Psoas muscle (tissue), 8 donors: ENCODE data around the gene CACNG1. TPM values are rescaled to one million over a fixed set of nuclear protein-coding genes. Genes with fewer than 3 reads are reported as not detected.

Experiments
- ATAC-seq, 4 donors: fragments of 200-7000 bp; cut with Tn5 transposase; one replicate each; pipeline ENCODE4 v1.9.1; 2020; ENCODE audit warnings: moderate library complexity in 3 of 4, mild to moderate bottlenecking in 2 of 4
- DNase-seq, 2 donors: peaks; one replicate each; pipeline ENCODE4 v3.0.0-alpha.2; 2020
- H3K27ac ChIP-seq: fragments of 200-600 bp; one replicate; pipeline ENCODE4 v1.8.0; 2022
- H3K27me3 ChIP-seq, 3 donors: fragments of 200-600 bp in 1 of 3; one replicate each; pipeline versions ENCODE4 v1.6.1 to v1.8.0; 2013 to 2022; ENCODE audit warnings: low read length in 2 of 3, mild to moderate bottlenecking in 2 of 3, moderate library complexity in 1 of 3; ENCODE audit not compliant: insufficient read depth in 3 of 3
- H3K36me3 ChIP-seq, 2 donors: fragments of 200-600 bp in 1 of 2; one replicate each; pipeline versions ENCODE4 v1.6.1 to v1.8.0; 2013 to 2022; ENCODE audit warnings: low read depth in 1 of 2, mild to moderate bottlenecking in 1 of 2, moderate library complexity in 1 of 2; ENCODE audit not compliant: insufficient read depth in 1 of 2
- H3K4me1 ChIP-seq: fragments of 200-600 bp; one replicate; pipeline ENCODE4 v1.8.0; 2022
- H3K4me3 ChIP-seq: fragments of 200-600 bp; one replicate; pipeline ENCODE4 v1.8.0; 2022; ENCODE audit warnings: mild to moderate bottlenecking
- H3K9me3 ChIP-seq: fragments of 200-600 bp; one replicate; pipeline ENCODE4 v1.8.0; 2022
- CTCF ChIP-seq: fragments of 200-600 bp; IDR thresholded peaks from one replicate; pipeline ENCODE4 v1.8.0; 2022; ENCODE audit warnings: antibody characterized with exemption
- WGBS, 3 donors: extraction: QIAGEN DNeasy Blood & Tissue Kit; methylation state at CpG; one replicate each; pipeline versions ENCODE4 v1.1.6 to v1.1.7; 2013; 5-methylcytosine and 5-hydroxymethylcytosine counted together
- intact Hi-C, 2 donors: fragments of 100-400 bp; cut with DNase I; formaldehyde crosslinking; loops; one replicate each; pipeline versions ENCODE4 v1.11.0 to v1.14.2; 2022
- polyA plus RNA-seq, 3 donors: library from polyadenylated mRNA; stranded (reverse); fragments of 200-250 nt; gene quantifications; one replicate each; pipeline ENCODE4 v1.2.3, GENCODE V29; 2013
- total RNA-seq, 4 donors: library from RNA; stranded (reverse); fragmentation: NEBNext Ultra II Directional in 2 of 4; extraction: Animal tissue kit (Norgen Biotek cat#: 25700) in 2 of 4; gene quantifications; one replicate each; pipeline versions ENCODE4 v1.2.1 to v1.2.4, GENCODE V29; 2021 to 2023
- donor health status: healthy with polysubstance abuse.
- donor health status: DM: no; HTN: no; CAD: no; lungs with moderate emphysema.
- donor health status: Bipolar disorder and iron deficiency.
- donor health status: healthy.
- donor health status: DM: yes; HTN: yes; CAD: no.
- donor health status: DM: no; HTN: no; CAD: no.
- donor health status: DM: no; HTN: no; CAD: no.
- donor health status: DM: yes; HTN: yes; CAD: no.

Gene CACNG1
- total and polyA plus RNA-seq, 7 donors: 20.3 to 312 (median 72.5) TPM

GRCh38 chr17:67013891-67014290 lies 30.5 kb upstream of the CACNG1 start:
- Histone ChIP-seq H3K4me3 (no peak overlapping the region), H3K9me3 (no peaks in the 10 kb centered on the region), H3K27ac (no peak overlapping the region), H3K4me1 (no peaks in the 10 kb centered on the region), H3K27me3 (no peaks in the 10 kb centered on the region), H3K36me3 (no peaks in the 10 kb centered on the region)
- WGBS, 3 donors: 92 to 93% (median 93%) methylated on average over 8 of the region's 8 CpGs
- DNase-seq: no peak
- ATAC-seq: no peak
- TF ChIP-seq CTCF: no peak
- intact Hi-C loops: no loop called here

GRCh38 chr17:67015001-67015400 lies 29.4 kb upstream of the CACNG1 start:
- H3K4me1 ChIP-seq: no peaks in the 10 kb centered on the region
- no peaks in the 10 kb centered on the region for H3K9me3 ChIP-seq
- intact Hi-C loops: no loop called here
- no peaks in the 10 kb centered on the region for H3K27me3 ChIP-seq
- H3K36me3 ChIP-seq: no peaks in the 10 kb centered on the region
- no peak for TF ChIP-seq CTCF
- H3K27ac ChIP-seq: no peak overlapping the region
- DNase-seq (no peak), ATAC-seq (no peak)
- no peak overlapping the region for H3K4me3 ChIP-seq
- WGBS, 3 donors: 33 to 48% (median 36%) methylated on average over 11 of the region's 11 CpGs

- no peak for TF ChIP-seq CTCF
- H3K36me3 ChIP-seq: no peaks in the 10 kb centered on the region
- H3K27ac ChIP-seq: no peak overlapping the region
- peaks cover under 1% of the 10 kb centered on the region for H3K4me1 ChIP-seq
- H3K9me3 ChIP-seq: no peaks in the 10 kb centered on the region
- no peak overlapping the region for H3K4me3 ChIP-seq
- 82 to 85% (median 84%) methylated on average over 17 of the region's 17 CpGs for WGBS, 3 donors
- ATAC-seq (no peak), DNase-seq (no peak)
- H3K27me3 ChIP-seq: no peaks in the 10 kb centered on the region
- intact Hi-C loops: no loop called here
Observed at GRCh38 chr17:67016039-67016762, 28.2 kb upstream of the CACNG1 start.

GRCh38 chr17:67017910-67018309 lies 26.4 kb upstream of the CACNG1 start:
- Histone ChIP-seq H3K36me3 (no peaks in the 10 kb centered on the region), H3K4me3 (no peak overlapping the region), H3K27me3 (no peaks in the 10 kb centered on the region), H3K27ac (no peak overlapping the region), H3K9me3 (no peaks in the 10 kb centered on the region), H3K4me1 (peaks cover 13% of the 10 kb centered on the region)
- no peak for DNase-seq
- no peak for TF ChIP-seq CTCF
- intact Hi-C loops: no loop called here
- WGBS, 3 donors: 83 to 84% (median 84%) methylated on average over 14 of the region's 14 CpGs
- no peak for ATAC-seq
